HepG2 (cell line): ENCODE results near the gene RHOBTB1. TPM values are rescaled to one million over a fixed set of nuclear protein-coding genes. Genes with fewer than 3 reads are reported as not detected.

Experiments
- BHLHE40 ChIP-seq: IDR thresholded peaks from 2 replicates; pipeline ENCODE4 v1.6.1; 2011; ENCODE audit warnings: low read length, improper control_type of control experiment
- BRCA1 ChIP-seq: sonication (generic); formaldehyde crosslinking; IDR thresholded peaks from 2 replicates; pipeline ENCODE4 v1.4.0; 2020; ENCODE audit warnings: missing genetic modification reagents
- CBX1 ChIP-seq: IDR thresholded peaks from one replicate; pipeline ENCODE4 v1.6.1; 2016; ENCODE audit warnings: antibody characterized with exemption, low read depth
- DMAP1 ChIP-seq: IDR thresholded peaks from 2 replicates; pipeline ENCODE4 v1.6.1; 2016
- ETV6 ChIP-seq: sonication (generic); formaldehyde crosslinking; conservative IDR thresholded peaks from 2 replicates; pipeline ENCODE4 v1.4.0; 2020; ENCODE audit warnings: missing genetic modification reagents
- GFI1 ChIP-seq: sonication (generic); formaldehyde crosslinking; IDR thresholded peaks from 2 replicates; pipeline ENCODE4 v1.5.0; 2020; ENCODE audit warnings: missing genetic modification reagents, mild to moderate bottlenecking, borderline replicate concordance
- MBNL3 ChIP-seq: fragments of 250-450 bp; sonication (Bioruptor Pico); conservative IDR thresholded peaks from 2 replicates; pipeline ENCODE4 v1.8.0; 2022; ENCODE audit warnings: mild to moderate bottlenecking, inconsistent platforms
- RAD51 ChIP-seq: fragments of 450-650 bp; IDR thresholded peaks from 2 replicates; pipeline ENCODE4 v1.6.1; 2016; ENCODE audit warnings: borderline replicate concordance
- REXO4 ChIP-seq: sonication (generic); formaldehyde crosslinking; IDR thresholded peaks from 2 replicates; pipeline ENCODE4 v1.8.0; 2022; ENCODE audit warnings: missing genetic modification reagents, mild to moderate bottlenecking, borderline replicate concordance
- RFXANK ChIP-seq: IDR thresholded peaks from 2 replicates; pipeline ENCODE4 v1.6.1; 2016
- SNAI1 ChIP-seq: sonication (generic); formaldehyde crosslinking; IDR thresholded peaks from 2 replicates; pipeline ENCODE4 v1.5.0; 2020; ENCODE audit warnings: mild to moderate bottlenecking, missing genetic modification reagents, borderline replicate concordance
- TARDBP ChIP-seq: sonication (generic); formaldehyde crosslinking; IDR thresholded peaks from 2 replicates; pipeline ENCODE4 v1.8.0; 2022; ENCODE audit warnings: mild to moderate bottlenecking, missing genetic modification reagents
- YEATS4 ChIP-seq: sonication (generic); formaldehyde crosslinking; IDR thresholded peaks from 2 replicates; pipeline ENCODE4 v1.4.0; 2020; ENCODE audit warnings: missing genetic modification reagents, borderline replicate concordance
- ZBTB7A ChIP-seq: sonication (generic); formaldehyde crosslinking; IDR thresholded peaks from 2 replicates; pipeline ENCODE4 v1.8.0; 2022; ENCODE audit warnings: mild to moderate bottlenecking, missing genetic modification reagents
- ZFP37 ChIP-seq: sonication (generic); formaldehyde crosslinking; IDR thresholded peaks from 2 replicates; pipeline ENCODE4 v1.4.0; 2020; ENCODE audit warnings: missing genetic modification reagents, borderline replicate concordance
- ZIK1 ChIP-seq: sonication (generic); formaldehyde crosslinking; IDR thresholded peaks from 2 replicates; pipeline ENCODE4 v1.5.0; 2020; ENCODE audit warnings: mild to moderate bottlenecking, low read depth, missing genetic modification reagents, borderline replicate concordance
- ZNF773 ChIP-seq: sonication (generic); formaldehyde crosslinking; IDR thresholded peaks from 2 replicates; pipeline ENCODE4 v1.4.0; 2020; ENCODE audit warnings: missing genetic modification reagents, borderline replicate concordance
- ZNF841 ChIP-seq: sonication (generic); formaldehyde crosslinking; IDR thresholded peaks from 2 replicates; pipeline ENCODE4 v1.8.1; 2023; ENCODE audit warnings: missing genetic modification reagents, borderline replicate concordance
- polyA plus RNA-seq, 8 experiments: library from polyadenylated mRNA; depleted of rRNA in 3 of 8; stranded (reverse) in 7 of 8; unstranded in 1 of 8; fragments of >200 nt; fragmentation: Illumina TruSeq in 4 of 8; extraction: Trizol in 4 of 8; gene quantifications; 2 replicates each; pipeline versions ENCODE4 v1.2.1 to v1.2.3, GENCODE V29; 2011 to 2016; ENCODE audit warnings: low read depth in 4 of 8, missing spikeins in 1 of 8, mixed read lengths in 1 of 8; ENCODE audit not compliant: insufficient read depth in 1 of 8
- total RNA-seq, 5 experiments: library from RNA; depleted of rRNA; stranded (reverse); fragments of >200 nt; fragmentation: Illumina TruSeq; extraction: Trizol; gene quantifications; 2 replicates each; pipeline ENCODE4 v1.2.3, GENCODE V29; 2016; ENCODE audit warnings: low read depth in 1 of 5
- TF ChIP-seq, protein P1 (sequence below): sonication (generic); formaldehyde crosslinking; IDR thresholded peaks from 2 replicates; pipeline ENCODE4 v1.8.1; 2023; ENCODE audit warnings: mild to moderate bottlenecking, missing genetic modification reagents
- TF ChIP-seq, protein P2 (sequence below): sonication (generic); formaldehyde crosslinking; IDR thresholded peaks from 2 replicates; pipeline ENCODE4 v1.4.0; 2020; ENCODE audit warnings: low read depth, mild to moderate bottlenecking, missing genetic modification reagents
- TF ChIP-seq, protein P3 (sequence below): sonication (generic); formaldehyde crosslinking; IDR thresholded peaks from 2 replicates; pipeline ENCODE4 v1.4.0; 2020; ENCODE audit warnings: mild to moderate bottlenecking, low read depth, missing genetic modification reagents

The RHOBTB1 gene
- total and polyA plus RNA-seq, 2 of the 13 experiments (the other 11 are each of a cell fraction or from before 2014, with no cell fraction given): 18.8 to 59.5 TPM

DNA sequence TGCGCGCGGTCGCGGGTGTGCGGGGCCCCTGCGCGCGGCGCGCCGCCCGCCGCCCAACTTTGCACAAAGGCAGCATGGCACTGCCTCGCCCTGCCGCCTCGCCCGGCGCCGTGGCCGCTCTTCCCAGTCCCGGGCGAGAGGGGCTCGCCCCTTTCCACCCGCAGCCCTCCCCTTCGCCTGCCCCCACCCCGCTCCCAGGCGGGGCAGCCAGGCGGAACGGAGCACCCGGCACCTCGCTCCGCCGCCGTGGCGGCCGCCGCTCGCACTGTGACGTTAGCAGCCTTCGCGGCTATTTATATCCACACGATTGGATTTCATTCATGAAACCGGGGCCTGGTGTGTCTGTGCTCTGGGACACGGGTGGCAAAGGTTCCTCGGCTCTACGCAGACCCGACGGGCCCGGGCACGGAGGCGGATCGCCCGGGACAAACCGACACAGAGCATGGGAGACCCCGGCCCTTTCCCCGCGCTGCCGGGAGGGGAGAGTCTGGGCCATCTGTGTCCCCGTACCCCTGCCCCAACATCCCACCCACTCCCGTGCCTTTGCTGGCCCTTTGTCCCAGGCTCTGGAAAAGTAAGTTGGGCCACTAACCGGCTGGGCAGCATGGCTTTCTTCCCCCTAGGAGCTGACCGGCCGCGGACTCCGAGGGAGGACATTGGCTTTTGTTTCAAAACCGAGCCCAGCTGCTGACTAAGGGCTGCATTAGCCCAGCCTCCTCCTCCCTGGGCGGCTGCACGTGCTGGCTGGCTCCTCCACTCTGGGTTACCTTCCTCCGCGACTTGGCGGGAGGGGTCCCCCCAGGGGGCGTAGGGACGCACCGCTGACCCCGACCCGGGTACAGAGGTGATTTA is at the start of gene RHOBTB1 (continued):
- TF ChIP-seq BRCA1 (CRISPR knock-in tag) (no peak), ZFP37 (no peak), ETV6 (no peak), SNAI1 (CRISPR knock-in tag) (0 out of 2 replicates have a peak, but pooled peaks have one; percentile 45), ZNF773 (no peak), ZNF841 (CRISPR knock-in tag) (no peak), DMAP1 (no peak), BHLHE40 (peak; percentile 88), REXO4 (CRISPR knock-in tag) (no peak), ZIK1 (CRISPR knock-in tag) (no peak), TARDBP (CRISPR knock-in tag) (no peak), RFXANK (CRISPR knock-in tag) (no peak), ZBTB7A (CRISPR knock-in tag) (0 out of 2 replicates have a peak, but pooled peaks have one; percentile 55), MBNL3 (CRISPR knock-in tag) (no peak), CBX1 (no peak), YEATS4 (peak; percentile 42; the same call in 1 of the 2 replicates), GFI1 (CRISPR knock-in tag) (0 out of 2 replicates have a peak, but pooled peaks have one; percentile 33), RAD51 (no peak)
- TF ChIP-seq, protein P1, sequence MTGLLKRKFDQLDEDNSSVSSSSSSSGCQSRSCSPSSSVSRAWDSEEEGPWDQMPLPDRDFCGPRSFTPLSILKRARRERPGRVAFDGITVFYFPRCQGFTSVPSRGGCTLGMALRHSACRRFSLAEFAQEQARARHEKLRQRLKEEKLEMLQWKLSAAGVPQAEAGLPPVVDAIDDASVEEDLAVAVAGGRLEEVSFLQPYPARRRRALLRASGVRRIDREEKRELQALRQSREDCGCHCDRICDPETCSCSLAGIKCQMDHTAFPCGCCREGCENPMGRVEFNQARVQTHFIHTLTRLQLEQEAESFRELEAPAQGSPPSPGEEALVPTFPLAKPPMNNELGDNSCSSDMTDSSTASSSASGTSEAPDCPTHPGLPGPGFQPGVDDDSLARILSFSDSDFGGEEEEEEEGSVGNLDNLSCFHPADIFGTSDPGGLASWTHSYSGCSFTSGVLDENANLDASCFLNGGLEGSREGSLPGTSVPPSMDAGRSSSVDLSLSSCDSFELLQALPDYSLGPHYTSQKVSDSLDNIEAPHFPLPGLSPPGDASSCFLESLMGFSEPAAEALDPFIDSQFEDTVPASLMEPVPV (CRISPR knock-in tag): no peak
- TF ChIP-seq, protein P2, sequence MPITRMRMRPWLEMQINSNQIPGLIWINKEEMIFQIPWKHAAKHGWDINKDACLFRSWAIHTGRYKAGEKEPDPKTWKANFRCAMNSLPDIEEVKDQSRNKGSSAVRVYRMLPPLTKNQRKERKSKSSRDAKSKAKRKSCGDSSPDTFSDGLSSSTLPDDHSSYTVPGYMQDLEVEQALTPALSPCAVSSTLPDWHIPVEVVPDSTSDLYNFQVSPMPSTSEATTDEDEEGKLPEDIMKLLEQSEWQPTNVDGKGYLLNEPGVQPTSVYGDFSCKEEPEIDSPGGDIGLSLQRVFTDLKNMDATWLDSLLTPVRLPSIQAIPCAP (CRISPR knock-in tag): no peak
- TF ChIP-seq, protein P3, sequence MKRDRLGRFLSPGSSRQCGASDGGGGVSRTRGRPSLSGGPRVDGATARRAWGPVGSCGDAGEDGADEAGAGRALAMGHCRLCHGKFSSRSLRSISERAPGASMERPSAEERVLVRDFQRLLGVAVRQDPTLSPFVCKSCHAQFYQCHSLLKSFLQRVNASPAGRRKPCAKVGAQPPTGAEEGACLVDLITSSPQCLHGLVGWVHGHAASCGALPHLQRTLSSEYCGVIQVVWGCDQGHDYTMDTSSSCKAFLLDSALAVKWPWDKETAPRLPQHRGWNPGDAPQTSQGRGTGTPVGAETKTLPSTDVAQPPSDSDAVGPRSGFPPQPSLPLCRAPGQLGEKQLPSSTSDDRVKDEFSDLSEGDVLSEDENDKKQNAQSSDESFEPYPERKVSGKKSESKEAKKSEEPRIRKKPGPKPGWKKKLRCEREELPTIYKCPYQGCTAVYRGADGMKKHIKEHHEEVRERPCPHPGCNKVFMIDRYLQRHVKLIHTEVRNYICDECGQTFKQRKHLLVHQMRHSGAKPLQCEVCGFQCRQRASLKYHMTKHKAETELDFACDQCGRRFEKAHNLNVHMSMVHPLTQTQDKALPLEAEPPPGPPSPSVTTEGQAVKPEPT (CRISPR knock-in tag): no peak
